Measurements from ENCODE around the gene MCHR2.
"Not testable (repeated sequence)": the region's sequence is repeated elsewhere in the genome, so short reads cannot be mapped to it uniquely, and the experiment has no call there.

Gene MCHR2, protein sequence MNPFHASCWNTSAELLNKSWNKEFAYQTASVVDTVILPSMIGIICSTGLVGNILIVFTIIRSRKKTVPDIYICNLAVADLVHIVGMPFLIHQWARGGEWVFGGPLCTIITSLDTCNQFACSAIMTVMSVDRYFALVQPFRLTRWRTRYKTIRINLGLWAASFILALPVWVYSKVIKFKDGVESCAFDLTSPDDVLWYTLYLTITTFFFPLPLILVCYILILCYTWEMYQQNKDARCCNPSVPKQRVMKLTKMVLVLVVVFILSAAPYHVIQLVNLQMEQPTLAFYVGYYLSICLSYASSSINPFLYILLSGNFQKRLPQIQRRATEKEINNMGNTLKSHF

DNA sequence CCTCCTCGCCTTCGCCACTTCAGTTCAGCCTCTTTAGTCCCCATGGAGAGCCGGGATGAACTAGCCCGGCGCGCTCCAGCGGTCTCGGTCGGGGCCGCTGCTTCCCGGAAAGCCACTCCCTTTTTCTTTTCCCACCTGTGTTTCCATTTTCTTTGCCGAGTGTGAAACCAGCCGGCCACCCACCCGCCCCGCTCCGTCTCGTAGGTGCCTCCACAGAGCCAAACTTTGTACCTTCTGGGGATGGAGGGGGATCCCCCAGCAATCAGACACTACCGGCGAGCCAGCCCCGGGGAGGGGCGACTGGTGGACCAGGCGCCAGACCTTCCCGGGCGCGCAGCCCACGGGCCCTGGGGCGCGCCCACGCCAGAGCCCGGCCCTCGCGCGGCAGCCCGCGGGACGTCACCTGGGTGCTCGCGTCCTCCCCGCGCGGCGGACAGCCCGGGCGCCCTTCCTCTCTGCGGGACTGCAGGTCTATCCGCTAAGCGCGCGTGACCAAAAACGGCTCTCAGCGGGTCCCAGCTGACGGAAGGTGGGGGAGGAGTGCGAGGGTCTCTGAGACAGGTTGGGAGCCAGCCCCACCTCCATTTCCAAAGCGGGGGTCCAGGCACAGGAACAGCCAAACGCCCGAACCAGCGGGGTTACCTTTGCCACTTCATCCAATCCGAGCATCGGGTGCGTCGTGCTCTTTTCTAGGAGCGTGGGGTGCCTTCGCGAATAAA, at the start of gene MCHR2:
Gene MCHR2, minus strand, starts transcription at position 691 of the 719 bp plus-strand sequence. CDS start 38,076 bp downstream, outside the sequence.
- Histone ChIP-seq H3K9ac (ENCODE audit: insufficient read length) (no peak within 1 kb of the TSS), H3K36me3 (ENCODE audit: insufficient read depth, low read length) (no peaks in the 10 kb centered on the region), H3K27ac (no peak within 1 kb of the TSS), H3K4me3 (no peak within 1 kb of the TSS), H3K9me3 (ENCODE audit: low read depth, low read length) (no peaks in the 10 kb centered on the region)
- DNase-seq (ENCODE audit: low read depth, low spot score), result no peak
- TF ChIP-seq POLR2AphosphoS5 (IDR thresholded peaks at IDR 0.05; ENCODE audit: borderline replicate concordance, low read depth, low read length) (no peak), FOXP2 (optimal IDR thresholded peaks at IDR 0.05; ENCODE audit: control extremely low read depth, extremely low read length, insufficient read depth) (no peak), EZH2 (IDR thresholded peaks at IDR 0.05) (no peak)

DNA sequence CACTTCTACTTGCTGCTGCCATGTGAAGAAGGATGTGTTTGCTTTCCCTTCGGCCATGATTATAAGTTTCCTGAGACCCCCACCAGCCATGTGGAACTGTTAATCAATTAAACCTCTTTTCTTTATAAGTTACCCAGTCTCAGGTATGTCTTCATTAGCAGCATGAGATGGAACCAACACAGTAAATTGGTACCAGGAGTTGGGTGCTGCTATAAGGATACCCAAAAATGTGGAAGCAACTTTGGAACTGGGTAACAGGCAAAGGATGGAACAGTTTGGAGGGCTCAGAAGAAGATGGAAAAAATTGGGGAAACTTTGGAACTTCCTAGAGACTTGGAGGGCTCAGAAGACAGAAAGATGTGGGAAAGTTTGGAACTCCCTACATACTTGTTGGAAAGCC, 44.5 kb upstream of the MCHR2 start:
- DNase-seq (ENCODE audit: low read depth, low spot score); H3K9me3 ChIP-seq (ENCODE audit: low read depth, low read length); H3K36me3 ChIP-seq (ENCODE audit: insufficient read depth, low read length); H3K4me3 ChIP-seq; H3K27ac ChIP-seq; H3K9ac ChIP-seq (ENCODE audit: insufficient read length): not testable (repeated sequence)

DNA sequence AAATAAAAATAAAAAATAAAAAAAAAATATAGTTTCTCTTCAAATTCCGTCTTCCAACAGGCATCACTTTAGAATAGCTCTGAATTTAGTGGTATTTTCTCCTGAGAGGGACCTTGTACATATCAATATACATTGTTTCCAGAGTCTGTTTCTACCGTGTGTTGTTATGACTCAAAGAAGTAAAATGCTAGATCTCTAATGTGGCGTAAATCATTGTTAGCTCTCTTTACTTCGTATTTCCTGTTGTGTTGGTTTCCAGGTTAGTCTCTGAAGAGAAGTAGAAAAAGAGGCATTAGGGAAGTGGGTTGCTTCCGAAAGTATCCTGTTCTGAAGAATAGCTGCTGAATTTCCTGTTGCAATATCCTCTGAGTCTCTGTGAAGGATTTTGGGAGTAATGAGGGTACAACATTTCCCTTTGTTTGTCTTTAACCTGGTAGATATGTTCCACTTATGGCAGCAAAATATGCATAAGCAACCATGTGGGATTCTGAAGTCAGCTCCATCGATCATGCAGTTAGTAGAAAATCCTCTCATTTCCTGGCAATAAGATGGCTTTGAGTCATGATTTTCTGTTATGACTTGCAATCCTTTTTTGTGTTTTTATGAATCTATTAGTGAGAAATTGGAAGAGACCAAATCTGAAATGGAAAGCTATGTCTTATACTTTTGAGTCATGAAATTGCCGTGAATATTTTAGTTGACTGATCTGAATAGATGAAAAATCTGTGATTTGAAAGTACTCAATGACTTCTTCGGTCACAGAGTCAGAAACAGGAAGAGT, 42.0 kb upstream of the MCHR2 start:
- Histone ChIP-seq H3K36me3 (ENCODE audit: insufficient read depth, low read length) (no peaks in the 10 kb centered on the region), H3K27ac (no peak overlapping the region), H3K4me3 (no peak overlapping the region), H3K9ac (ENCODE audit: insufficient read length) (no peak overlapping the region), H3K9me3 (ENCODE audit: low read depth, low read length) (no peaks in the 10 kb centered on the region)
- no peak for TF ChIP-seq EZH2 (IDR thresholded peaks at IDR 0.05)
- TF ChIP-seq FOXP2 (optimal IDR thresholded peaks at IDR 0.05; ENCODE audit: control extremely low read depth, extremely low read length, insufficient read depth), result no peak
- no peak for TF ChIP-seq POLR2AphosphoS5 (IDR thresholded peaks at IDR 0.05; ENCODE audit: borderline replicate concordance, low read depth, low read length)
- DNase-seq (ENCODE audit: low read depth, low spot score), result no peak

DNA sequence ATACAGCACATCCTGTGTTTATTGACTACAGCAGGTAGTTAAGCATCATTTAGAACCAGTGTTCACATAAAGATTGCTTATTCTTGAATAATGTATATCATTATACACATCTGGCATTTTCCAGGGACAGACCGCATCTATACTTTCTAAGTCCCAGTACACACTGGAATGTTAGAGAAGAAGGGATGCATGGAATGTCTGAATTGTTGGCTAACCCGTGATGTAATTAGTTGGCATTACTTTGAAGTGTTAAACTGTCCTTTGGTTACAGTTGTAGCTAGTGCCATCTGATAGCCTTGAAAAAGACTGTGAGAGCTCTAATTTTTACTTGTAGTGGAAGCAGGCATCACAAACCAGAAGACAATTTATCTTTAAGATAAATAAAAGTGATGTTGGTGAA, 29.8 kb upstream of the MCHR2 start:
- DNase-seq (ENCODE audit: low read depth, low spot score), result no peak
- Histone ChIP-seq H3K9me3 (ENCODE audit: low read depth, low read length) (no peaks in the 10 kb centered on the region), H3K9ac (ENCODE audit: insufficient read length) (no peak overlapping the region), H3K4me3 (no peak overlapping the region), H3K27ac (no peak overlapping the region), H3K36me3 (ENCODE audit: insufficient read depth, low read length) (no peaks in the 10 kb centered on the region)
- TF ChIP-seq EZH2 (IDR thresholded peaks at IDR 0.05) (no peak), FOXP2 (optimal IDR thresholded peaks at IDR 0.05; ENCODE audit: control extremely low read depth, extremely low read length, insufficient read depth) (no peak), POLR2AphosphoS5 (IDR thresholded peaks at IDR 0.05; ENCODE audit: borderline replicate concordance, low read depth, low read length) (no peak)

DNA sequence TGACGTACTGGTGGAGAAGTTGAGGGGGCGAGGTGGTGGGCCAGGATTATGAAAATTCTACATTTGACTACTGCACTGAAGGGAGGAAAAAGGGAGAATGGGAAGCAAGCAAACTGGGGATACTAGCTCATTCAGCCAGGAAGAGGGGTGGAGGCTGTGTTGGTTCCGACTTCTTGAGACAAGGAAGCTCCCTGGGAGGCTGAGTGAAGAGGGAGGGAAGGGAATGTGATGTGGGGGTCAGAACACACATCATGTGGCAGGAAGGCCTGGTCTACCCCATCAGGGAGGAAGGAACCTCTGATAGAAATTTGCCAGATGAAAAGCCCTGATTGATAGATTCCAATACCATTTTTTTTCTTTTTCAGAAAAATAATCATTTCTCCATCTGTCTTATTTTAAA, 28.8 kb upstream of the MCHR2 start:
- DNase-seq (ENCODE audit: low read depth, low spot score), result no peak
- Histone ChIP-seq H3K9me3 (ENCODE audit: low read depth, low read length) (no peaks in the 10 kb centered on the region), H3K36me3 (ENCODE audit: insufficient read depth, low read length) (no peaks in the 10 kb centered on the region), H3K4me3 (no peak overlapping the region), H3K27ac (no peak overlapping the region), H3K9ac (ENCODE audit: insufficient read length) (no peak overlapping the region)
- TF ChIP-seq EZH2 (IDR thresholded peaks at IDR 0.05) (no peak), FOXP2 (optimal IDR thresholded peaks at IDR 0.05; ENCODE audit: control extremely low read depth, extremely low read length, insufficient read depth) (no peak), POLR2AphosphoS5 (IDR thresholded peaks at IDR 0.05; ENCODE audit: borderline replicate concordance, low read depth, low read length) (no peak)

DNA sequence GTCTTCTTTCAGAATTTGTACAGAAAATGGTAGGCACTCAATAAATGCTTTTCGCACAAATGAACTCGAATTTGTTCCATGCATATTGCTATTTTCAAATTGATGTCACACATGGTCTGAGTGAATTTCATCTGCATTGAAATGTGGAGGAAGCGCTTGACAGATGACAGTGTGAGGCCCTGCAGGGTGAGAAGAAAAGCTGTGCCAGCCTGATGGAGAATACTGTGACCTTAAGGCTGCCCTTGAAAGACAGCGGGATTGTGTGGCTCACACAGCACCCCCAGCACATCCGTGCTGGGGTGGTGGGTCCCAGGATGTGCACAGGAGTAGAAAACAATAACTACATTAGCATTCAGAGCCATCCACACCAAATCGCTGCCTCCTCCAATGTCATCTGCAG, 14.8 kb upstream of the MCHR2 start:
- H3K9me3 ChIP-seq (ENCODE audit: low read depth, low read length), result no peaks in the 10 kb centered on the region
- no peak for TF ChIP-seq POLR2AphosphoS5 (IDR thresholded peaks at IDR 0.05; ENCODE audit: borderline replicate concordance, low read depth, low read length)
- no peak for TF ChIP-seq EZH2 (IDR thresholded peaks at IDR 0.05)
- TF ChIP-seq FOXP2 (optimal IDR thresholded peaks at IDR 0.05; ENCODE audit: control extremely low read depth, extremely low read length, insufficient read depth), result no peak
- no peak overlapping the region for H3K4me3 ChIP-seq
- no peak overlapping the region for H3K9ac ChIP-seq (ENCODE audit: insufficient read length)
- DNase-seq (ENCODE audit: low read depth, low spot score), result no peak
- no peak overlapping the region for H3K27ac ChIP-seq
- no peaks in the 10 kb centered on the region for H3K36me3 ChIP-seq (ENCODE audit: insufficient read depth, low read length)

DNA sequence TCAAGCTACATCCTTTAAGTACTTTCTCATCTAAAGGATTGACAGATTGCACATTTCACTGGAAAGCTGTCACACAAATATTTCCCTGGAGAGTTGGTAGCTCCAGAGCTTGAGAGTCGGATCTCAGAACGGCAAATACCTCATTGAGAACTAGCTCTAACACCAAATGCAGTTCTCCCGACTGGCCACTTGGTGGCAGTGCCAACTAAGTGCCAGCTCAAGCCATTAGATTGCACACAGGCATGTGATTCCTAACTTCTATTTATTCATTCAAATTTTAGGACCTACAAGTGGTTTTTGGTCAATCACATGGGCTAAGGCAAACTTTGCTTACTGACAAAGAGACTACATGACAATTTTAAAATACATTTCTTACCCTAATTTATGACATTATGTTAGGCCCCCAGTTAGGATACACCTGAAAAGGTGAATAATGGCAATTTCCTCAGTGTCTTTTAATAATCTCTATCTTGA, 7.9 kb upstream of the MCHR2 start:
- no peak for TF ChIP-seq FOXP2 (optimal IDR thresholded peaks at IDR 0.05; ENCODE audit: control extremely low read depth, extremely low read length, insufficient read depth)
- no peak for TF ChIP-seq POLR2AphosphoS5 (IDR thresholded peaks at IDR 0.05; ENCODE audit: borderline replicate concordance, low read depth, low read length)
- no peak for TF ChIP-seq EZH2 (IDR thresholded peaks at IDR 0.05)
- Histone ChIP-seq H3K9ac (ENCODE audit: insufficient read length) (no peak overlapping the region), H3K36me3 (ENCODE audit: insufficient read depth, low read length) (no peaks in the 10 kb centered on the region), H3K27ac (no peak overlapping the region), H3K4me3 (no peak overlapping the region), H3K9me3 (ENCODE audit: low read depth, low read length) (no peaks in the 10 kb centered on the region)
- peak; percentile 30 for DNase-seq (ENCODE audit: low read depth, low spot score)

DNA sequence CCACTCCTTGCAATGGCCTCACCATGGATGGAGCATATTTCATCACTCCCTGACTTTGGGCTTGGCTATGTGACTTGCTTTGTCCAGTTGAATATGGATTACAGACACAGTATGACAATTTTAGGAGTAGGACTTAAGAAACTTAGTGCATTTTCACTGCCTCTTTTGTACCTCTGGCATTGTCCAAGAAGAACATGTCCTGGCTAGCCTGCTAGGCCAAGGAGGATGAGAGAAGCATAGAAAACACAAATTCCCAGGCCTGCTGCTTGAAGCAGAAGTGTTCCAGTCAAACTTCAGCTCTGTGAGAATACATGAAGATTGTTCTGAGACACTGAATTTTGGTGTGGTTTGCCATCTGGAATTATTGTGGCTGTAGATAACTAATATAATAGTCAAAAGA, 3.1 kb upstream of the MCHR2 start:
- Histone ChIP-seq H3K36me3 (ENCODE audit: insufficient read depth, low read length) (no peaks in the 10 kb centered on the region), H3K4me3 (no peak overlapping the region), H3K9ac (ENCODE audit: insufficient read length) (no peak overlapping the region), H3K27ac (no peak overlapping the region), H3K9me3 (ENCODE audit: low read depth, low read length) (no peaks in the 10 kb centered on the region)
- no peak for TF ChIP-seq POLR2AphosphoS5 (IDR thresholded peaks at IDR 0.05; ENCODE audit: borderline replicate concordance, low read depth, low read length)
- no peak for TF ChIP-seq EZH2 (IDR thresholded peaks at IDR 0.05)
- no peak for TF ChIP-seq FOXP2 (optimal IDR thresholded peaks at IDR 0.05; ENCODE audit: control extremely low read depth, extremely low read length, insufficient read depth)
- DNase-seq (ENCODE audit: low read depth, low spot score), result no peak

Data from SK-N-MC (cell line).